Stimulated activated CD4-positive, alpha-beta T cell treated with anti-CD3 and anti-CD28 coated beads, Interleukin-2, amount 100 ng/mL, for 24 hours (primary cell): ENCODE data around the gene APC2.
"Not testable (repeated sequence)": the region's sequence is repeated elsewhere in the genome, so short reads cannot be mapped to it uniquely, and the experiment has no call there.

ENCODE experiments used
- DNase-seq, 2 donors: peaks; one replicate each; pipeline ENCODE4 v3.0.0-alpha.2; 2020

APC2 gene

GRCh38 chr19:1416014-1416841, 33.7 kb upstream of the APC2 start:
- no peak for DNase-seq

DNA sequence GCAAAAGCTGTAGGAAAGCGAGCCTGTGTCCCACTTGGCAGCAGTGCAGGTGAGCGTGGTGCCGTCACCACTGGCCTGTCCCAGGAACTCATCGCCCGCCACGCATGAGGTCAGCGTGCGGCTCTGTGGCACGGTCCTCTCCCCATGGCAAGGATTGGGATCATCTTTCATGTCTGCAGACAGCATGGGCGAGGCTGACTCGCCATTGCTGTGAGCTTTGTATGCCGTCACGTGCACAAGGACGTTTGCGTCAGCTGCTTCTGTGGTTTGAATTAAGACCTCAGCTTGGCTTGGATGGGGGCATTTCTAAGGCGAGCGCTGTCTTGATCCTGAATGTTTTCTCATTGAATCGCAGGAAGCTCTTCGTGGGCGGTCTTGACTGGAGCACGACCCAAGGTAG, 32.8 kb upstream of the APC2 start:
- no peak for DNase-seq

DNA sequence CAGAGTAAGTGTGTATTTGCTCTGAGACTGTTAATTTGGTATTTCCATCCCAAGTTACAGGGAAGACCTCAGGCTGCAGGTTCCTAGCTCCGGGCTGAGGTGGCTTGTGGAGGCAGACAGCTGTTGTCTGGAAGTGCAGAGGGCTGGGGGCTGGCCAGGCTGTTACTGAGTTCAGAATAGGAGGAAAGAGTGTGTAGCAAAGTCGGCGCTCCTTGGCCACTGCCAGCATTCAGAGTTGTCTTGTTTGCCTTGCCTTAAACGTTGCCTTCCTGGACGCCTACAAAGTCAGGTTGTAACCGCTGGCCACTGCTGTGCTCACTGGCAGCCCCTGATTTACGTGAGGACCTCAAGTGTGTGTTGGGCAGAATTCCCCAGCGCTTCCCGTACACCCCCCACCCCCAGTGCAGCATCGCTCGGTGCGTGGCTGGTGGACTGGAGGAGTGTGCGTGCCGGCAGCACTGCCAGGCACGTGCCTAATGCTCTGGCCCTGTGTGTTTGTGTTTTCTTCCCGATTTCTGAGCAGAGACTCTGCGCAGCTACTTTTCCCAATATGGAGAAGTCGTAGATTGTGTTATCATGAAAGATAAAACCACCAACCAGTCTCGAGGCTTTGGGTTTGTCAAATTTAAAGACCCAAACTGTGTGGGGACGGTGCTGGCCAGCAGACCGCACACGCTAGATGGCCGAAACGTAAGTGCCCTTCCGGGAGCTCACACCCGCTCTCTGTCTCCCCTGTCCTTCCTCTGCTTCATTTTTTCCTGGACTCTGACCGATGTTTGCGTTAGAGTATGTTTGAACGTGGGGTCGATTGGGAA, 32.0 kb upstream of the APC2 start:
- DNase-seq: no peak

DNA sequence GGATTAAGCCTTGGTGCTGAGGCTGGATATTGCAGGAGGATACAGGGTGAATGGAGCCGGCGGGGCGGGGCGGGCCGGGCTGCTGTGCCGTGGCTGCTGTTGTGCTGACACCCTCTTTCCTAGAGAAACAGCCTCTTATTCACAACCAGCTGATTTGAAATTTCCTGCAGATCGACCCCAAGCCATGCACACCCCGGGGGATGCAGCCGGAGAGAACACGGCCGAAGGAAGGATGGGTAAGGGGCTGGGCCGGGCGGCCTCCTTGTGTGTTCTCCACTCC, 31.5 kb upstream of the APC2 start:
- no peak for DNase-seq

- no peak for DNase-seq
These were observed 30.8 kb upstream of the APC2 start for GRCh38 chr19:1418951-1419738.

DNA sequence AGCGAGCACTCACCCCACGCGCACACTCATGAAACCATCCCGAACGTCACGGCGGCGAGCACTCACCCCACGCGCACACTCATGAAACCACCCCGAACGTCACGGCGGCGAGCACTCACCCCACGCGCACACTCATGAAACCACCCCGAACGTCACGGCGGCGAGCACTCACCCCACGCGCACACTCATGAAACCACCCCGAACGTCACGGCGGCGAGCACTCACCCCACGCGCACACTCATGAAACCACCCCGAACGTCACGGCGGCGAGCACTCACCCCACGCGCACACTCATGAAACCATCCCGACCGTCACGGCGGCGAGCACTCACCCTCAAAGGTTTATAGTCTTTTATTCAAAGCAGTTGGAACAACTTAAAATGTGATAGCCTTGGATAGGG, 29.8 kb upstream of the APC2 start:
- DNase-seq: not testable (repeated sequence)

DNA sequence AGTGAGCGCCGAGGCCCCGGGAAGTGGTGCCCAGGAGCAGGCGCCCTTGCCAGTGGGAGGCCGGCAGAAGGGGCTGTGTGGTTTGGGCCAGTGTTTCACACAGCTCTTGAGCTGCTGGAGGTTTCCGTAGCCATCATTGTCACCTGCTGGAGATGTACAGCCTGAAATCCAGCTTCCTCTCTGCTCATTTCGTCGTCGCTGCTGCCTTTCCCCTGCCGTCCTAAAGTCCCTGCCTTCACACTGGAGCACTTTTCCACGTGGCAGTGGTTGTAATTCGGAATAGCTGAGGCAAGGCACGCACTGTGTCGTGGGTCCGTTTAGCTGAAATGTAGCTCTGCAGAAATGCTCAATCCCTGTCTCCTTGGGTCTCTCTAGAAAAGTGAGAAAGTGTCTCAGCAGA, 29.3 kb upstream of the APC2 start:
- no peak for DNase-seq

GRCh38 chr19:1421218-1421957, 28.5 kb upstream of the APC2 start:
- DNase-seq: no peak

GRCh38 chr19:1421958-1422305, 28.0 kb upstream of the APC2 start:
- DNase-seq: no peak

DNA sequence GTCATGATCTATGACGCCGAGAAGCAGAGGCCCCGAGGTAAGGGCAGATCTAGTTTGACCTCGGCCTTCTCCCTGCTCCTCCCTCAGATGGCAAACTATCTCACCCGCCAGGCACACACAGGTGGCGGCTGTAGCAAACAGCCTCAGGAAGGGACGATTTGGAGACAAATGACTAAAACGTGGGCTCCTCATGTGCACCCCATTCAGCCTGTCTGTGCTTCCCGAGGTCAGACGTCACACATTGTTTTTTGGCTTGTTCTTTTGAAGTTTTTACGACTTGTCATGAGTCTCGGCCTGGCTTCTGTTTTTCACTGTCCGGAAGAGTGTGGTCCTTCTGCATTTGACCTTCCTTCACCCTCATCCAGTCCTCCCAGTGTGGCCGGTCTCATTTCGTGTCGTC, 27.6 kb upstream of the APC2 start:
- DNase-seq: no peak

- no peak for DNase-seq
These were observed 27.0 kb upstream of the APC2 start for GRCh38 chr19:1422943-1423342.

DNA sequence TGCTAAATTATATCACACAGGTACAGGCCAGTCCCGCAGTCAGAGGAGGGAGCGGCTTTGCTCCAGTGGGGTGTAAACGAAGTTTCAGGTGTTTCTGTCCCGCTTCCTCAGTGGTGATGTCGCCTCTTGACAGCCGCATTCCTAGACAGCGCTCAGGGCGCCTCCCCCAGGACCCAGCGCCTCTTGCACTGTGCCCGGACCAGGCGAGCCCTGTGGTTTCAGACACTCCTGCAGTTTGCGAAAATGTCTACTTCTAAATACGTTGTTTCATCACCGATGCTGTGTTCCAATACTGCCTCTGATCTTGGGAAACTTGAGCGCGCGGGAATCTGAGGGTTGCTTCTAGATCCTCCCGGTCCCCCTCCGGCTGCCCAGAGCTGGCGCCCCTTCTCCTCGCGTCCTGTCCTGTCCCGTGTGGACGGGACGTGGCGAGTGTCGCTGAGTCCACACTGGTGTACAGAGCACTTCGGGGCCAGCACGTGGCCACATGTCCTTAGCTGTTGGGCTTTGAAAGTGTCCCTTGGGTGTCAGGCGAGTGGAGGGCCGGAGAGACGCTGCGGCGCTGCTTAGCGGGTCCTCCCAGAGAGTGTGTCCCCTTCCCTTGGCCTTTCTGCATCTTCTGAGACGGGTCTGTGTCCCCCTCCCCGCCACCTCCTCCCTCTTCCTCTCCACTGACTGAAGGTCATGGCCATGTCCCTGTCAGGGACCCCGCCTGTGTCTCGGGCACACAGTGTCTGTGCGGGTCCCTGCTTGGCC, 26.3 kb upstream of the APC2 start:
- DNase-seq: no peak

DNA sequence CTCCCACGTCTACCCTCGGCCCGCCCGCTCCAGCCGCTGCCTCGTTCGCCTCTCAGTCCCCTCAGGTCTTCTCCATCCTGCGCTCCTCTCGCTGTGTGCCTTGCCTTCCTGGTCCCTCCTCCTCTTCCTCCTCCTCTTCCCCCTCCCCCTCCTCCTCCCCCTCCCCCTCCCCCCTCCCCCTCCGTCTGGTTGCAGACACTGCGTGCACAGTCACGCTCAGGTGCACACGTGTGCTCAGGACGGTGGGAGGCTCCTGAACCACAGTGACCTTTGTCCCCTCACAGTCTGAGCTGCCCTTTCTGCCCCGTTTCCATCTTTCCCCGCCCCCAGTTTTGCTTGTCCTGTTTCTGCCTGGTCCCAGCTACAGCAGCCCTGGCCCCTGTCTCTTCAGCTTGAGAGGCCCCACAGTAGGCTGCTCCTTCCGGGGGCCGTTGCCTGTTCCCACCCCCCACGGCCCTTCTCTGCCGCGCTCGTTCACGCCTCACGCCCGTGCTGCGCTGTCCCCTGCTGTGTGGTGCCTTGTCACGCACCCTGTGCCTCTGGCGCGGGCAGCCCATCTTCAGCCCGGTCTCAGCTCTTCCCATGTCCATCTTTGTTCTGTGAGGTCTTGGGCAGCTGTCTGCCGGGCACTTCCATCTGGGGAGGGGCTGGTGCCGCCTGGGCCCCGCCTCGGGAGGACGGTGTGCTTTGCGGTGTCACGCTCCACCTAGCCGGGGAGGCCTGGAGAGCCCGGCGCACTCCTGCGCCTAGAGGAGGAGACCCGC, 25.5 kb upstream of the APC2 start:
- no peak for DNase-seq

DNA sequence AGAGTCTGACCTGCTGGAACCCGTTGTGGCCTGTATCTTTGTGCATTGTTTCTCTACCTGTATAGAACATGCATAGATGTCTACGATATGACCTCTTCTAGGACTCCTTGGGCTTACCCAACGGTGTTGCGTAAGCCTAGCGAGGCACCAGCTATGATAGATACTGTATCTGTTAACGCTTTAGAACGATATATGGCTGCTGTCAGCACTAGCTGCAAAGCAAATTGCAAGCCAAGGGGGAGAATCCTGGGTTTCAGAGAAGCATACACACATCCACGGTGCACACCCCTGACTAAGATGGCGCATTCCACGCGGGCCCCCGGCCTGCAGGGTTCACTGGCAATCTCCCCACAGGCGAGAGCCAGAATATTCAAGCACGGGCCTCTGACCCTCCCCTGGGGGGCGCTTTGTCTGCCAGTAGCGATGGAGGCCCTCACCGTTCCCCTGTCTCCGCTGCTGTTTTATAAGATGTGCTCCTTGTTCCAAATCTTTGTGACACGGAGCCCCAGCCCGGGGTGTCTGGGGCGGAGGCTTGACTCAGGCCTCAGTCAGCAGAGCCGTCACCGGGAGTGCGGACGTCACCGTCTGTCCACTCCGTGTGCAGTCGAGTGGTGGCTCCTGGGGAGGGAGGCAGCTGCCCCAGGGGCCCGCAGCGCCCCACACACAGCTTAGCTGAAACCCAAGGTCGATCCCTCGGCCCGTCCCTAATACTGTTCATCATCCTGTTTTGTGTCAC, 24.7 kb upstream of the APC2 start:
- DNase-seq: no peak

DNA sequence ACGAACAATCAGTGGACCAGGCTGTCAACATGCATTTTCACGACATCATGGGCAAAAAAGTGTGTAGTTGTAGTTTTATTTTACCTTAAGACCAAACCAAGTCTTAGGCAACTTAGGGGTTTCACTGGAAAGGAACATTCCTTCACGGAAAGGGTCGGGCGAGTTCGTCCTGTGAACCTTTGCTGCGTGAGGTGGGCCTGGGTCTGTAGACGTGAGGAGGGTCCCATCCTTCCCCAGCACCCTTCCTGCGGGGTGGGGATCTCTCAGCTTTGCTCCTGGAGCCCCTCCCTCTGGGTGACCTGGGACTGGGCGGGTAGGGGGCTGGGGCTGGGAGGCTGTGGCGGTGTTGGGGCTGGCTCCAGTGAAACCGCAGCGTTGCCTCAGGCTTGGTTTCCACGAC, 24.0 kb upstream of the APC2 start:
- no peak for DNase-seq

GRCh38 chr19:1426736-1427135, 23.2 kb upstream of the APC2 start:
- DNase-seq: no peak

- no peak for DNase-seq
These were observed 22.6 kb upstream of the APC2 start for GRCh38 chr19:1427221-1427920.

GRCh38 chr19:1428738-1429391, 21.1 kb upstream of the APC2 start:
- DNase-seq: no peak

DNA sequence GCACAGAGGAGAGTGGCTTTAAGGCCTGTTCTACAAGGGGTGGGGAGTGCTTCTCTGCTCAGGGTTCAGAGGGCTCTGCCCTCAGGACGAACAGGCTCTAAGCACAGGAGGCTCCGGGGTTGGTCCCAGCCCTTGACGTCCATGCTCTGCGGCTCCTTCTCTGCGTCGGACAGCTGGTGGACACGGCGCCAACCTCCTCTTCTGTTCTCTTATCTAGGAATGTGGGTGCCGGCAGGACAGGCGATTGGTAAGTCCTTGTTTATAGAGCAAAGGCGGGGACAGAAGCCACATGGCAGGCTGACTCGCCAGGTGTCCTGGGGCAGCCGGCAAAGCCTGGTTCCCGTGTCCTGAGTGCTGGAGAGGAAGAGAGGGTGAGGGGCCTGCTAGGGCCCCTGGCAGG, 20.2 kb upstream of the APC2 start:
- no peak for DNase-seq

GRCh38 chr19:1430246-1430645, 19.7 kb upstream of the APC2 start:
- DNase-seq: no peak
